Stimulated activated CD8-positive, alpha-beta memory T cell treated with anti-CD3 and anti-CD28 coated beads, Interleukin-15, amount 100 ng/mL, for 48 hours (primary cell): ENCODE data around the gene GCN1.
A peak's percentile ranks its signal among the peaks of the same experiment; 100 is the strongest.

ENCODE experiments used
- DNase-seq, 2 donors: peaks; one replicate each; pipeline ENCODE4 v3.0.0-alpha.2; 2020; ENCODE audit warnings: low read depth in 2 of 2

Gene GCN1

GRCh38 chr12:120228291-120229070 lies 34.0 kb upstream of the GCN1 start:
- peak; percentile 77 for DNase-seq

- no peak for DNase-seq
Measured at GRCh38 chr12:120228041-120228290, 33.5 kb upstream of the GCN1 start.

GRCh38 chr12:120227233-120228040 lies 32.9 kb upstream of the GCN1 start:
- no peak for DNase-seq

GRCh38 chr12:120225852-120226640 lies 31.5 kb upstream of the GCN1 start:
- DNase-seq = no peak

- no peak for DNase-seq
Measured at GRCh38 chr12:120225200-120225558, 30.7 kb upstream of the GCN1 start.

- DNase-seq = no peak
Measured at GRCh38 chr12:120224304-120225199, 30.0 kb upstream of the GCN1 start.

GRCh38 chr12:120223458-120224303 lies 29.2 kb upstream of the GCN1 start:
- DNase-seq = no peak

- no peak for DNase-seq
Measured at GRCh38 chr12:120222288-120222832, 27.8 kb upstream of the GCN1 start.

- no peak for DNase-seq
Measured at GRCh38 chr12:120221576-120221900, 27.0 kb upstream of the GCN1 start.

GRCh38 chr12:120220838-120221575 lies 26.5 kb upstream of the GCN1 start:
- DNase-seq = no peak

- DNase-seq = no peak
Measured at GRCh38 chr12:120218680-120219606, 24.4 kb upstream of the GCN1 start.

GRCh38 chr12:120216742-120217605 lies 22.5 kb upstream of the GCN1 start:
- no peak for DNase-seq

- DNase-seq = no peak
Measured at GRCh38 chr12:120215766-120216735, 21.5 kb upstream of the GCN1 start.

- no peak for DNase-seq
Measured at GRCh38 chr12:120215357-120215735, 20.8 kb upstream of the GCN1 start.

- no peak for DNase-seq
Measured at GRCh38 chr12:120214626-120215356, 20.3 kb upstream of the GCN1 start.

GRCh38 chr12:120213758-120214157 lies 19.2 kb upstream of the GCN1 start:
- no peak for DNase-seq
